Fibroblast of lung (primary cell): Measurements from ENCODE around the gene ALDH3A2. TPM values are rescaled to one million over a fixed set of nuclear protein-coding genes. Genes with fewer than 3 reads are reported as not detected.

Source experiments
- DNase-seq, 2 donors: peaks; one replicate each; pipeline versions ENCODE4 v3.0.0 to v3.0.0-alpha.2; 2010; ENCODE audit warnings: low read depth in 2 of 2
- H2AFZ ChIP-seq: 2 replicates; pipeline ENCODE4 v1.5.1; 2012; ENCODE audit warnings: low read length, control low read depth, inconsistent platforms
- H3K27ac ChIP-seq: 2 replicates; pipeline ENCODE4 v1.5.1; 2011; ENCODE audit warnings: low read length, control low read depth; ENCODE audit not compliant: insufficient read depth
- H3K27me3 ChIP-seq: 2 replicates; pipeline ENCODE4 v1.5.1; 2011; ENCODE audit warnings: mild to moderate bottlenecking, low read length; ENCODE audit not compliant: control insufficient read depth, insufficient read depth
- H3K36me3 ChIP-seq: 2 replicates; pipeline ENCODE4 v1.5.1; 2011; ENCODE audit warnings: low read length; ENCODE audit not compliant: control insufficient read depth, insufficient read depth
- H3K4me1 ChIP-seq: 2 replicates; pipeline ENCODE4 v1.5.1; 2011; ENCODE audit warnings: low read length; ENCODE audit not compliant: control insufficient read depth, insufficient read depth; ENCODE audit errors: extremely low read depth
- H3K4me2 ChIP-seq: 2 replicates; pipeline ENCODE4 v1.5.1; 2011; ENCODE audit warnings: low read length, control low read depth; ENCODE audit not compliant: insufficient read depth; ENCODE audit errors: extremely low read depth
- H3K4me3 ChIP-seq, 4 experiments: fragments of 200-600 bp in 1 of 4; sonication (generic) in 1 of 4; replicated peaks in 1 of 4; 2 replicates each; pipeline ENCODE4 v1.5.1; 2011 to 2016; ENCODE audit warnings: low read length in 4 of 4, low read depth in 3 of 4, mild to moderate bottlenecking in 3 of 4, control low read depth in 2 of 4, inconsistent platforms in 1 of 4, mixed read lengths in 1 of 4; ENCODE audit not compliant: insufficient read depth in 1 of 4; ENCODE audit errors: control extremely low read depth in 1 of 4
- H3K79me2 ChIP-seq: 2 replicates; pipeline ENCODE4 v1.5.1; 2012; ENCODE audit warnings: mild to moderate bottlenecking, low read length, inconsistent platforms; ENCODE audit not compliant: control insufficient read depth, insufficient read depth
- H3K9ac ChIP-seq: 2 replicates; pipeline ENCODE4 v1.5.1; 2011; ENCODE audit warnings: mild to moderate bottlenecking, low read length, control low read depth; ENCODE audit not compliant: insufficient read depth
- H3K9me3 ChIP-seq: 2 replicates; pipeline ENCODE4 v1.5.1; 2012; ENCODE audit warnings: low read depth, low read length; ENCODE audit not compliant: control insufficient read depth, insufficient read depth
- H4K20me1 ChIP-seq: 2 replicates; pipeline ENCODE4 v1.5.1; 2011; ENCODE audit warnings: low read length; ENCODE audit not compliant: control insufficient read depth, insufficient read depth; ENCODE audit errors: extremely low read depth
- EZH2 ChIP-seq: IDR thresholded peaks from 2 replicates; pipeline ENCODE4 v1.5.1; 2012; ENCODE audit warnings: low read length, control low read depth, mild to moderate bottlenecking; ENCODE audit errors: missing control alignments
- polyA plus RNA-seq, 2 donors: library from polyadenylated mRNA; depleted of rRNA in 1 of 2; stranded (reverse) in 1 of 2; unstranded in 1 of 2; fragments of >200 nt; gene quantifications; 2 replicates each; pipeline ENCODE4 v1.2.1, GENCODE V29; 2011 to 2012; ENCODE audit warnings: missing spikeins in 1 of 2
- total RNA-seq: library from RNA; depleted of rRNA; stranded (reverse); fragments of >200 nt; gene quantifications from 2 replicates; pipeline ENCODE4 v1.2.1, GENCODE V29; 2014
- TF ChIP-seq, protein P1 (sequence below), 2 donors: IDR thresholded peaks in 1 of 2; conservative IDR thresholded peaks in 1 of 2; 1 replicate in 1 of 2; 2 replicates in 1 of 2; pipeline ENCODE4 v1.5.1; 2011 to 2012; ENCODE audit warnings: low read length in 2 of 2, control low read depth in 1 of 2, inconsistent platforms in 1 of 2, low read depth in 1 of 2, mild to moderate bottlenecking in 1 of 2

The ALDH3A2 gene
- total and polyA plus RNA-seq, 2 donors (not counting 1 experiment from before 2014, with no cell fraction given) = 14.6 to 30.2 TPM

DNA sequence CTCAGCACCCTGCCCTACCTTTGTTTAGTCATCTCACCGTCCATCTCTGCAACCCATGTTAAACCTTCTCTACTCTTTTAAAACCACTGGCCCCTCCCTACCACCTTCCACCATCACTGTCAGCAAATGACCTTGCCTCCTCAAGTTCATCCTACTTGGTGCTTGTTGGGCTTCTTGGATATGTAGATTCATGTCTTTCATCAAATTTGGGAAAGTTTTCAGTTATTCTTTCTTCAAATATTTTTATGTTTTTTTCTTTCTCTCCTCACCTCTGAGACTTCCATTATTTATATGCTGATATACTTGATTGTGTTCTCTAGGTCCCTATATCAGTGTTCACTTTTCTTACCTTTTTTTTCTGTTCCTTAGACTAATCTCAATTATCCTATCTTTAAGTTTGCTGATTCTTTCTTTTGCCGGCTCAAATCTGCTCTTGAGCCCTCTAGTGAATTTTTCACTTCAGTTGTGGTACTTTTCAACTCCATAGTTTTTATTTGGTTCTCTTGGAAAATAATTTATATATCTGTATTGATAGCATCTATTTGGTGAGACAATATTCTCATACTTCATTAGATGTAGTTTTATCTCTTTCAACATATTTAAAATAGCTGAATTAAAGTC is 28.7 kb upstream of the ALDH3A2 start:
- no peak overlapping the region for H3K27ac ChIP-seq
- no peaks in the 10 kb centered on the region for H4K20me1 ChIP-seq
- TF ChIP-seq EZH2 = no peak
- TF ChIP-seq, protein P1, sequence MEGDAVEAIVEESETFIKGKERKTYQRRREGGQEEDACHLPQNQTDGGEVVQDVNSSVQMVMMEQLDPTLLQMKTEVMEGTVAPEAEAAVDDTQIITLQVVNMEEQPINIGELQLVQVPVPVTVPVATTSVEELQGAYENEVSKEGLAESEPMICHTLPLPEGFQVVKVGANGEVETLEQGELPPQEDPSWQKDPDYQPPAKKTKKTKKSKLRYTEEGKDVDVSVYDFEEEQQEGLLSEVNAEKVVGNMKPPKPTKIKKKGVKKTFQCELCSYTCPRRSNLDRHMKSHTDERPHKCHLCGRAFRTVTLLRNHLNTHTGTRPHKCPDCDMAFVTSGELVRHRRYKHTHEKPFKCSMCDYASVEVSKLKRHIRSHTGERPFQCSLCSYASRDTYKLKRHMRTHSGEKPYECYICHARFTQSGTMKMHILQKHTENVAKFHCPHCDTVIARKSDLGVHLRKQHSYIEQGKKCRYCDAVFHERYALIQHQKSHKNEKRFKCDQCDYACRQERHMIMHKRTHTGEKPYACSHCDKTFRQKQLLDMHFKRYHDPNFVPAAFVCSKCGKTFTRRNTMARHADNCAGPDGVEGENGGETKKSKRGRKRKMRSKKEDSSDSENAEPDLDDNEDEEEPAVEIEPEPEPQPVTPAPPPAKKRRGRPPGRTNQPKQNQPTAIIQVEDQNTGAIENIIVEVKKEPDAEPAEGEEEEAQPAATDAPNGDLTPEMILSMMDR (conservative IDR thresholded peaks at IDR 0.05 in 1 of 2, IDR thresholded peaks at IDR 0.05 in 1 of 2; ENCODE audit: low read depth in 1 of 2, low read length in 2 of 2) = no peak
- H2AFZ ChIP-seq = no peak overlapping the region
- H3K4me3 ChIP-seq = no peak overlapping the region
- H3K79me2 ChIP-seq = no peaks in the 10 kb centered on the region
- no peaks in the 10 kb centered on the region for H3K27me3 ChIP-seq
- DNase-seq = no peak
- no peak overlapping the region for H3K4me2 ChIP-seq
- no peaks in the 10 kb centered on the region for H3K4me1 ChIP-seq
- no peaks in the 10 kb centered on the region for H3K9me3 ChIP-seq
- no peak overlapping the region for H3K9ac ChIP-seq
- no peaks in the 10 kb centered on the region for H3K36me3 ChIP-seq

DNA sequence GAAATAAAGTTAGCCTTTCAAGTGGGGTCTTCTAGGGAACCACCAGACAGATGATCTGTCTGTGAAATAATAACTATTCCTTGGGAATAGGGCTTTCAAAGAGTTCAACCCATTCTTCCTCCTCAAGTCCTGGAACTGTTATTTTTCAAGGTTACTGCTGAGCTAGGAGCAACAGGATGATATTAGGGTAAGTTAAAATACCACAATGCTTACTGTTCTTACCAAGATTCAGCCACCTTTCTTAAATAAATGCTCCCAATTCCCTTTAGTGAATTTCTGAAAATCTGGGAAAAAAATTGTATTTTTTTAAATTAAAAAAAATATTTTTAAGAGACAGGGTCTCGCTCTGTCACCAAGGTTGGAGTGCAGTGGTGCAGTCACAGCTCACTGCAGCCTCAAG is 26.9 kb upstream of the ALDH3A2 start:
- Histone ChIP-seq H3K27ac (no peak overlapping the region), H3K36me3 (no peaks in the 10 kb centered on the region), H3K79me2 (no peaks in the 10 kb centered on the region), H3K27me3 (no peaks in the 10 kb centered on the region), H3K4me1 (no peaks in the 10 kb centered on the region), H3K4me3 (no peak overlapping the region), H2AFZ (no peak overlapping the region), H3K4me2 (no peak overlapping the region), H3K9ac (no peak overlapping the region), H4K20me1 (no peaks in the 10 kb centered on the region), H3K9me3 (no peaks in the 10 kb centered on the region)
- no peak for DNase-seq
- TF ChIP-seq, protein P1 (conservative IDR thresholded peaks at IDR 0.05 in 1 of 2, IDR thresholded peaks at IDR 0.05 in 1 of 2; ENCODE audit: low read depth in 1 of 2, low read length in 2 of 2) = no peak
- TF ChIP-seq EZH2 = no peak

DNA sequence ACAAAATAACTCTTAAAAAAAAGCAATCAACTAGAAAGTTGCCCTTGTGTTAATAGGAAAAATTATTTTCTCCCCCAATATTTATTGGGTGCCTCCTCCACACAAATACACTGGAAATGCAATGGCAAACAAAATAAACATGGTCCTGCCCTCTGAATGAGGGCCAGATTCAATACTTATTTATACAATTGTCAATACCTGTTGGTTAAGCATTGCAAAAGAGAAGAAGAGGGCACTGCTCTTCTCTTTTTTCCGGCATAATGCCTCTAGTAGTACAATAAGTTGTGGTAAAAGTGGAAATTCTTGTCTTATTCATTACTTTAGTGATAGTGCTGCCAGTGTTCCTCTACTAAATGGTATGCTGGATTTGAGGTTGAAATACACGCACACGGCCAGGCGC is 22.5 kb upstream of the ALDH3A2 start:
- Histone ChIP-seq H3K4me1 (no peaks in the 10 kb centered on the region), H3K9ac (no peak overlapping the region), H3K27ac (no peak overlapping the region), H3K4me3 (no peak overlapping the region), H3K36me3 (no peaks in the 10 kb centered on the region), H3K27me3 (no peaks in the 10 kb centered on the region), H3K79me2 (no peaks in the 10 kb centered on the region), H3K9me3 (no peaks in the 10 kb centered on the region), H3K4me2 (no peak overlapping the region), H2AFZ (no peak overlapping the region), H4K20me1 (no peaks in the 10 kb centered on the region)
- TF ChIP-seq, protein P1 (conservative IDR thresholded peaks at IDR 0.05 in 1 of 2, IDR thresholded peaks at IDR 0.05 in 1 of 2; ENCODE audit: low read depth in 1 of 2, low read length in 2 of 2) = no peak
- TF ChIP-seq EZH2 = no peak
- DNase-seq = no peak
